Heart left ventricle (tissue), 16 donors: ENCODE measurements around the gene MXRA8. TPM values are rescaled to one million over a fixed set of nuclear protein-coding genes. Genes with fewer than 3 reads are reported as not detected.

ENCODE experiments used
- ATAC-seq, 4 donors: fragments of 200-7000 bp; cut with Tn5 transposase; one replicate each; pipeline ENCODE4 v1.9.1; 2020 to 2022; ENCODE audit warnings: moderate library complexity in 4 of 4, mild to moderate bottlenecking in 3 of 4, moderate number of reproducible peaks in 1 of 4
- DNase-seq, 5 donors: peaks; one replicate each; pipeline ENCODE4 v3.0.0-alpha.2; 2020
- H3K27ac ChIP-seq, 12 donors: fragments of 200-600 bp; sonication (generic) in 4 of 12; one replicate each; pipeline versions ENCODE4 v1.5.0 to v1.8.0; 2016 to 2022; ENCODE audit warnings: mild to moderate bottlenecking in 2 of 12
- H3K27me3 ChIP-seq, 9 donors: fragments of 200-600 bp; sonication (generic) in 2 of 9; one replicate each; pipeline versions ENCODE4 v1.5.1 to v1.8.0; 2016 to 2022; ENCODE audit warnings: mild to moderate bottlenecking in 3 of 9
- H3K36me3 ChIP-seq, 9 donors: fragments of 200-600 bp; sonication (generic) in 2 of 9; one replicate each; pipeline versions ENCODE4 v1.5.0 to v1.8.0; 2018 to 2022; ENCODE audit warnings: mild to moderate bottlenecking in 2 of 9
- H3K4me1 ChIP-seq, 12 donors: fragments of 200-600 bp; sonication (generic) in 4 of 12; one replicate each; pipeline versions ENCODE4 v1.5.0 to v1.8.0; 2016 to 2022; ENCODE audit warnings: mild to moderate bottlenecking in 3 of 12
- H3K4me3 ChIP-seq, 12 donors: fragments of 200-600 bp; sonication (generic) in 4 of 12; one replicate each; pipeline versions ENCODE4 v1.5.0 to v1.8.0; 2017 to 2022; ENCODE audit warnings: mild to moderate bottlenecking in 9 of 12, moderate library complexity in 4 of 12
- H3K9me3 ChIP-seq, 12 donors: fragments of 200-600 bp; sonication (generic) in 4 of 12; one replicate each; pipeline versions ENCODE4 v1.5.0 to v1.8.0; 2016 to 2022; ENCODE audit warnings: mild to moderate bottlenecking in 1 of 12
- POLR2A ChIP-seq, 2 donors: fragments of 450-650 bp; IDR thresholded peaks; one replicate each; pipeline ENCODE4 v1.6.1; 2017; ENCODE audit warnings: antibody characterized with exemption in 2 of 2, mild to moderate bottlenecking in 2 of 2, moderate library complexity in 2 of 2
- WGBS, 4 donors: extraction: QIAGEN DNeasy Blood & Tissue Kit in 2 of 4; methylation state at CpG; one replicate each; pipeline versions ENCODE4 v1.1.5 to v1.1.7; 2013 to 2018; 5-methylcytosine and 5-hydroxymethylcytosine counted together
- intact Hi-C, 10 donors: fragments of 100-400 bp; cut with DNase I; formaldehyde crosslinking; loops; one replicate each; pipeline versions ENCODE4 v1.11.1 to v1.14.2; 2022
- polyA plus RNA-seq, 2 donors: library from polyadenylated mRNA; stranded (reverse); fragments of 200-250 nt; gene quantifications; one replicate each; pipeline ENCODE4 v1.2.3, GENCODE V29; 2013
- total RNA-seq, 9 donors: library from RNA; depleted of rRNA in 2 of 9; stranded (reverse); fragments of >200 nt in 2 of 9; fragmentation: NEBNext Ultra II Directional in 3 of 9; extraction: Animal tissue kit (Norgen Biotek cat#: 25700) in 3 of 9; gene quantifications; one replicate each; pipeline versions ENCODE4 v1.1.0 to v1.2.4, GENCODE V29; 2016 to 2023
- TF ChIP-seq, protein P1 (sequence below), 12 donors: fragments of 200-600 bp; sonication (generic) in 4 of 12; IDR thresholded peaks; one replicate each; pipeline versions ENCODE4 v1.5.0 to v1.8.0; 2018 to 2022; ENCODE audit warnings: antibody characterized with exemption in 12 of 12, mild to moderate bottlenecking in 5 of 12
- donor health status: ischemic (EF 13 %, LVEDD 7.1; RV severe dilation, severe dysfunction).
- donor health status: healthy with polysubstance abuse.
- donor health status: DM: no; HTN: yes; CAD: no.
- donor health status: DM: no; HTN: no; CAD: no.
- donor health status: ischemic (EF 25% LVEDD 6.9; RV normal size, moderate dysfunction).
- donor health status: ischemic (EF 25% LVEDD 5.7; RV mildly dilated, moderate dysfunction).
- donor health status: healthy.
- donor health status: DM: yes; HTN: yes; CAD: no.
- donor health status: ischemic (EF 35%, LVEDD 5.7; RV mildly dilated, moderate dysfunction).
- donor health status: nonischemic (EF 11% LVEDD 7.7; RV severe dilation, severe dysfunction).
- donor health status: DM: yes; HTN: yes; CAD: no.
- donor health status: PGD.
- donor health status: ischemic (EF 29% LVEDD 5.4; RV normal size, mild dysfunction).
- donor health status: nonischemic (EF 23%, LVEDD 6.1; RV moderate dilation, normal function).

MXRA8 gene
- total and polyA plus RNA-seq, 11 donors = 10.5 to 49.3 (median 19.5) TPM

DNA sequence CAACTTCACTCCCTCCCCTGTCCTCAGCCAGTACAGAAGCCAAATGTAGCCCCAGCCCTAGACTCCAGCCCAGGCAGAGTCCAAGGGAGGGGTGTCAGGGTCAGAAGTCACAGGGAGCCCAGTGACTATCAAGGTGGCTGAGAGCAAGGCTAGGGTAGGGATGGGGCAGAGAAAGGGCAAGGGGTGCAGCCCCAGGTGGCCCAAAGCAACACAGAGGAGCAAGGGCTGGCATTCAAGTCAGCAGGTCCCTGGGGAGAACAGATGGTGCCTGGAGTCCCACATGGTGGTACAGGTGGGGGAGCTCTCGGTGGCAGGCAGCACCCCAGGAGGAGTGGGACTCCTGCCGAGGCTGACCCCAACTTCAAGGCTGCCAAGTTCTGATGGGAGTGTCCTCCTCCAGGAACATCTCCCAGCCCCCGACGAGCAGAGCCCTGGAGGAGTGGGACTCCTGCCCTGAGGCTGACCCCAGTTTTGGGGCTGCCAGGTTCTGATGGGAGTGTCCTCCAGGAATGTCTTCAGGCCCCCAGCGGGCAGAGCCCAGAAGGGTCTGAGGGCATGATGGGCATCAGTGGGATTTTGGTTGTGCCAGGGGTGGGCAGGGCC lies 5.5 kb downstream of the MXRA8 start:
- ATAC-seq (no peak), DNase-seq (no peak)
- TF ChIP-seq, protein P1, sequence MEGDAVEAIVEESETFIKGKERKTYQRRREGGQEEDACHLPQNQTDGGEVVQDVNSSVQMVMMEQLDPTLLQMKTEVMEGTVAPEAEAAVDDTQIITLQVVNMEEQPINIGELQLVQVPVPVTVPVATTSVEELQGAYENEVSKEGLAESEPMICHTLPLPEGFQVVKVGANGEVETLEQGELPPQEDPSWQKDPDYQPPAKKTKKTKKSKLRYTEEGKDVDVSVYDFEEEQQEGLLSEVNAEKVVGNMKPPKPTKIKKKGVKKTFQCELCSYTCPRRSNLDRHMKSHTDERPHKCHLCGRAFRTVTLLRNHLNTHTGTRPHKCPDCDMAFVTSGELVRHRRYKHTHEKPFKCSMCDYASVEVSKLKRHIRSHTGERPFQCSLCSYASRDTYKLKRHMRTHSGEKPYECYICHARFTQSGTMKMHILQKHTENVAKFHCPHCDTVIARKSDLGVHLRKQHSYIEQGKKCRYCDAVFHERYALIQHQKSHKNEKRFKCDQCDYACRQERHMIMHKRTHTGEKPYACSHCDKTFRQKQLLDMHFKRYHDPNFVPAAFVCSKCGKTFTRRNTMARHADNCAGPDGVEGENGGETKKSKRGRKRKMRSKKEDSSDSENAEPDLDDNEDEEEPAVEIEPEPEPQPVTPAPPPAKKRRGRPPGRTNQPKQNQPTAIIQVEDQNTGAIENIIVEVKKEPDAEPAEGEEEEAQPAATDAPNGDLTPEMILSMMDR (IDR thresholded peaks at IDR 0.05) = no peak
- TF ChIP-seq POLR2A (IDR thresholded peaks at IDR 0.05) = no peak
- H3K36me3 ChIP-seq = peaks cover 0 to 24% (median 0%) of the 10 kb centered on the region in 9 donors
- H3K4me3 ChIP-seq = peak overlapping the region in 2 of 12 donors; percentile 7 to 32
- peaks cover 2 to 64% (median 37%) of the 10 kb centered on the region in 12 donors for H3K4me1 ChIP-seq
- peaks cover 4 to 46% (median 18%) of the 10 kb centered on the region in 9 donors for H3K27me3 ChIP-seq
- intact Hi-C loops = no loop called here
- WGBS, 4 donors = 23 to 44% (median 31%) methylated on average over 3 to 5 of the region's 5 CpGs
- peak overlapping the region in 5 of 12 donors; percentile 2 to 79 (median 66) for H3K27ac ChIP-seq
- no peaks in the 10 kb centered on the region for H3K9me3 ChIP-seq

DNA sequence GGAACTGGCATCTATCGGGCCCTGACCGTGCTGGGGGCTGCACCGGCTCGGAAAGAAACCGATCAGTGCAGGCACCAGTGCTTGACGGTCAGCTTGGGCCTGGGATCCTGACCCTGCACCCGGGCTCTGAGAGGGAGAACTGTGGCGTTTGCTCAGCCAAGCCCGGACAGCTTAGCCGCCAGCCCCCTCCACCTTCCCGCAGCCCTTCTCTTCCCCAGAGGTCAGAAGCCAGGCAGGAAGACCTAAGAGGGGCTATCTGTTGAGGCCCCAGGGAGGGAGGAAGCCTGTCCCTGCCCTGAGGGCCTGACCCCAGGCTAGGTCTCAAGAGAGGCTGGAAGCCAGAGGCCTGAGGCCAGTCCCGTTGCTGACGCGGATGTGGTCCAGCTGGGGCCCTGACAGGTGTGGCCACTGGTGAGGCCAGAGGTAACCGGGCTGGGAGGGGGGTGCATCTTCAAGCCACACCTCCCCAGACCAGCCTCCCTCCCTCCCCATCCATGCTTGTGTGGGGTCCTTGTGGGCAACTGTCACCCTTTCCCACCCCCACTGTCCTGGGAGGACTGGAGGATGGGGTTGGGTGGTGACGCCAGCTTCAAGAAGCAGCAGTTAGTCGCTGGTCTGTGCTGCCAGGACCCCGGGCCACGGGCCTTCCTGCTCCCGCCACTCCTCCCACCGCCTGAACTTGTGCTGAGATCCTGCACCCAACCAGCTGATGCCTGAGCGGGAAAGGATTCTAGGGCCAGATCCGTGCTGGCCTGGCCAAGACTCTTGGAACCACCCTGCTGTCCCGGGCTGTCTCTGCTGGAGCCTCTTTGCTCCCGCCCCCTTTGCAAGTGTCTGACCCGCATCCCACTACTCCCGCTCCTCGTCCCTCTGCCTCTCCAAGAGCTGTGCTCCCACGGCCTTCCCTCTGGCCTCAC lies 6.6 kb downstream of the MXRA8 start:
- H3K36me3 ChIP-seq = peaks cover 0 to 24% (median 0%) of the 10 kb centered on the region in 9 donors
- H3K4me3 ChIP-seq = peak overlapping the region in 3 of 12 donors; percentile 19 to 32 (median 23)
- peak in 4 of 5 donors; percentile 64 to 86 (median 70) for DNase-seq
- TF ChIP-seq, protein P1 (IDR thresholded peaks at IDR 0.05) = no peak
- TF ChIP-seq POLR2A (IDR thresholded peaks at IDR 0.05) = no peak
- H3K27ac ChIP-seq = peak overlapping the region in 11 of 12 donors; percentile 9 to 79 (median 49)
- WGBS, 4 donors = 51 to 68% (median 55%) methylated on average over 25 to 29 of the region's 29 CpGs
- peaks cover under 1 to 42% (median 17%) of the 10 kb centered on the region in 9 donors for H3K27me3 ChIP-seq
- peak; percentile 14 to 35 (median 20) for ATAC-seq
- H3K4me1 ChIP-seq = peaks cover 3 to 73% (median 47%) of the 10 kb centered on the region in 12 donors
- intact Hi-C loops = no loop called here
- H3K9me3 ChIP-seq = no peaks in the 10 kb centered on the region

DNA sequence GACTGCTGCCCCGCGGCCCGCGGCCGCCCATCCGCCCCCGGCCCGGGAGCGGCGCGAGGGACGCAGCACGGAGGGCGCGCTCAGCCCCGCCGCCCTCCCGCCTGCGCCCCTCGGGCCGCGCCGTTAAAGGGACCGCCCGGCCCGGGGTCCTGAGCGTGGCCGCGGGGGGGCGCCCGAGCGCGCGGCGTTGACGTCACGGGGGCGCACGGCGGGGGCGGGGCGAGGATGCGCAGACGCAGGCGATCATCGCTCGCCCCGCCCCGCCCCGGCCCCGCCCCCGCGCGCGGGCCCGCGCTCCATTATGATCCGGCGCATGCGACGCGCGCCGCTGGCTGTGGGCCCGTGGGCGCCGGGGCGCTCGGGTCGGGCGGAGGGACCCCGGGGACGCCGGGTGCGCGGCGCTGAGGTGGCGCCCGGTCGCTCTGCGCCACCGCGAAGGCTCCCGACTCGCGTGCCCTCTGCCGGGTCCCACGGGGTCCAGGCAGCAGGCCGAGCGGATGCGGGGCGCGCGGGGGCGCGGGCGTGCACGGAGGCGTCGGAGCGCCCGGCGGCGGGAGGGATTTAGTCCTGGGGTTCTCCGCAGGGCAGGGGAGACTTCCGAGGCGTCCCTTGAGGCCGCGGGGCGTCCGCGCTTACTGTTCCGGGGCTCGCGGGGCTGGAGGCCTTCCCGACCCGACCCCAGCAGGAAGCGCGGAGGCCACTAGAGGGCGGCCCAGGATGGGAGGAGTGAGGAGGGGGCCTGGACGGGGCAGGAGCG lies 8.9 kb downstream of the MXRA8 start, which contains the start of gene DVL1:
TSS of gene DVL1 (minus strand) at position 163 of the 757 bp plus-strand sequence. CDS start 353 bp downstream, outside the sequence.
- H3K4me1 ChIP-seq = peaks cover 3 to 73% (median 62%) of the 10 kb centered on the region in 12 donors
- TF ChIP-seq, protein P1 (IDR thresholded peaks at IDR 0.05) = peak; percentile 23 to 65 (median 44)
- peak in 1 of 2 donors; percentile 73 for TF ChIP-seq POLR2A (IDR thresholded peaks at IDR 0.05)

More for the DNA sequence above, 8.9 kb downstream of the MXRA8 start, which contains the start of gene DVL1:
- H3K9me3 ChIP-seq = no peaks in the 10 kb centered on the region
- 0 to 1% methylated on average over 121 to 122 of the region's 122 CpGs; no CpG with 5 or more reads in 2 of the 4 donors for WGBS, 4 donors
- H3K36me3 ChIP-seq = peaks cover 0 to 19% (median 0%) of the 10 kb centered on the region in 9 donors
- peaks cover 0 to 21% (median 11%) of the 10 kb centered on the region in 9 donors for H3K27me3 ChIP-seq
- H3K4me3 ChIP-seq = peak within 1 kb of the TSS; percentile 56 to 98 (median 82)
- DNase-seq (peak; percentile 67 to 86 (median 71)), ATAC-seq (peak in 3 of 4 donors; percentile 11 to 52 (median 37))
- peak within 1 kb of the TSS; percentile 79 to 94 (median 87) for H3K27ac ChIP-seq
- intact Hi-C loops = loop anchor here in 2 of 10 donors (2.0 kb wide), 2 partner anchors 25 to 41 kb away; partner anchors contain the start of genes CPTP (in 1 of the 2), INTS11 (in 1 of the 2) and PUSL1 (in 1 of the 2)
